ENCODE results near the gene ENAH. TPM values are rescaled to one million over a fixed set of nuclear protein-coding genes. Genes with fewer than 3 reads are reported as not detected.

The ENAH gene
- total RNA-seq, 1 experiment from 2014 or later, result 100 TPM

DNA sequence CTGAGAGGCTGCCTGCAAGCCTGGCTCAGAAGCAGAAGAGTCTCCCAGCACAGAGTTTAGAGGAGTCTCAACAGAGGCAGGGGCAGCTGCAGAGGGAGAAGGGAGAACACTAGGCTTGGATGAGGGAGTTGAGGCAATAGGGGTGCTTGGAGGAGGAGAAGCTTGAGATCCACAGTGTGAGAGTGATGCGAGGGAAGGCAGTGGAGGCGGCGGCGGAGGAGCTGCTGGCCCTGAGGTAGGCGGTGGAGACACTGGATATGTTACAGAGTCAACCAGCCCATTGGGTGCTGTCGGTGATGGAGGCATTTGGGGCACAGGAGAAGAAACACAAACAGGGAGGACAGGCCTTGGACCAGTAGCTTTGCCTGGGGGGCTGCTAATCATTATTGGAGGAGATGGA is 135.7 kb downstream of the ENAH start:
- Histone ChIP-seq H3K4me2 (ENCODE audit: low read length) (no peak overlapping the region), H2AFZ (ENCODE audit: low read depth, low read length, poor library complexity, severe bottlenecking) (no peak overlapping the region), H3K9me2 (ENCODE audit: insufficient read depth) (no peaks in the 10 kb centered on the region), H3K36me3 (ENCODE audit: control insufficient read depth in 1 of 2, insufficient read depth in 2 of 2, low read length in 2 of 2) (peaks cover 0 to 14% of the 10 kb centered on the region in 2 experiments; a peak in 1 of 4 replicates), H3K27ac (ENCODE audit: low read depth, low read length) (no peak overlapping the region), H3K9me3 (ENCODE audit: control insufficient read depth in 1 of 2, insufficient read depth in 1 of 2, low read depth in 1 of 2, low read length in 2 of 2) (no peaks in the 10 kb centered on the region), H4K20me1 (ENCODE audit: insufficient read depth) (no peaks in the 10 kb centered on the region), H3K4me1 (ENCODE audit: control insufficient read depth in 1 of 2, insufficient read depth in 2 of 2, low read length in 2 of 2) (no peaks in the 10 kb centered on the region), H3K79me2 (ENCODE audit: insufficient read depth, low read length) (peaks cover 7% of the 10 kb centered on the region; the same call in 1 of the 2 replicates), H3K4me3 (replicated peaks in 1 of 2; ENCODE audit: low read depth in 1 of 2, low read length in 2 of 2) (no peak overlapping the region), H3K27me3 (ENCODE audit: insufficient read depth, low read length) (no peaks in the 10 kb centered on the region), H3K9ac (ENCODE audit: low read length) (no peak overlapping the region)
- ATAC-seq (no peak), DNase-seq (ENCODE audit: low read depth, low spot score) (no peak)
- BruUV-seq (replicated peaks), result no TSS peak
- CTCF ChIA-PET, result interaction anchor here (3.1 kb wide), 1 partner anchor 255 kb away, joined by 9 read pairs; no protein-coding TSS in a partner anchor
- TF ChIP-seq TCF7L2 (IDR thresholded peaks at IDR 0.05; ENCODE audit: borderline replicate concordance, extremely low read depth, insufficient read depth, insufficient read length), result no peak
- TF ChIP-seq RAD21 (IDR thresholded peaks at IDR 0.05; ENCODE audit: low read depth), result no peak
- no peak for TF ChIP-seq ZNF274 (IDR thresholded peaks at IDR 0.05; ENCODE audit: low read depth, low read length)
- TF ChIP-seq, protein P1, sequence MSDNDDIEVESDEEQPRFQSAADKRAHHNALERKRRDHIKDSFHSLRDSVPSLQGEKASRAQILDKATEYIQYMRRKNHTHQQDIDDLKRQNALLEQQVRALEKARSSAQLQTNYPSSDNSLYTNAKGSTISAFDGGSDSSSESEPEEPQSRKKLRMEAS (IDR thresholded peaks at IDR 0.05), result no peak
- no peak for TF ChIP-seq EZH2 (IDR thresholded peaks at IDR 0.05)
- TF ChIP-seq ZFX (IDR thresholded peaks at IDR 0.05), result no peak
- TF ChIP-seq SRF (IDR thresholded peaks at IDR 0.05; ENCODE audit: low read depth), result no peak
- no peak for TF ChIP-seq JUND (IDR thresholded peaks at IDR 0.05)
- TF ChIP-seq, protein P2, sequence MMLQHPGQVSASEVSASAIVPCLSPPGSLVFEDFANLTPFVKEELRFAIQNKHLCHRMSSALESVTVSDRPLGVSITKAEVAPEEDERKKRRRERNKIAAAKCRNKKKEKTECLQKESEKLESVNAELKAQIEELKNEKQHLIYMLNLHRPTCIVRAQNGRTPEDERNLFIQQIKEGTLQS (IDR thresholded peaks at IDR 0.05), result no peak
- TF ChIP-seq, protein P3, sequence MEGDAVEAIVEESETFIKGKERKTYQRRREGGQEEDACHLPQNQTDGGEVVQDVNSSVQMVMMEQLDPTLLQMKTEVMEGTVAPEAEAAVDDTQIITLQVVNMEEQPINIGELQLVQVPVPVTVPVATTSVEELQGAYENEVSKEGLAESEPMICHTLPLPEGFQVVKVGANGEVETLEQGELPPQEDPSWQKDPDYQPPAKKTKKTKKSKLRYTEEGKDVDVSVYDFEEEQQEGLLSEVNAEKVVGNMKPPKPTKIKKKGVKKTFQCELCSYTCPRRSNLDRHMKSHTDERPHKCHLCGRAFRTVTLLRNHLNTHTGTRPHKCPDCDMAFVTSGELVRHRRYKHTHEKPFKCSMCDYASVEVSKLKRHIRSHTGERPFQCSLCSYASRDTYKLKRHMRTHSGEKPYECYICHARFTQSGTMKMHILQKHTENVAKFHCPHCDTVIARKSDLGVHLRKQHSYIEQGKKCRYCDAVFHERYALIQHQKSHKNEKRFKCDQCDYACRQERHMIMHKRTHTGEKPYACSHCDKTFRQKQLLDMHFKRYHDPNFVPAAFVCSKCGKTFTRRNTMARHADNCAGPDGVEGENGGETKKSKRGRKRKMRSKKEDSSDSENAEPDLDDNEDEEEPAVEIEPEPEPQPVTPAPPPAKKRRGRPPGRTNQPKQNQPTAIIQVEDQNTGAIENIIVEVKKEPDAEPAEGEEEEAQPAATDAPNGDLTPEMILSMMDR (IDR thresholded peaks at IDR 0.05 in 2 of 3, conservative IDR thresholded peaks at IDR 0.05 in 1 of 3; ENCODE audit: borderline replicate concordance in 1 of 3, insufficient read depth in 1 of 3, low read depth in 2 of 3, low read length in 2 of 3), result no peak
- no peak for TF ChIP-seq YY1 (IDR thresholded peaks at IDR 0.05; ENCODE audit: extremely low read depth, insufficient replicate concordance, low read depth, low read length)
- no peak for TF ChIP-seq POLR2AphosphoS5 (IDR thresholded peaks at IDR 0.05; ENCODE audit: low read depth, low read length)
- POLR2A ChIA-PET, result no interaction called here
- intact Hi-C loops (cut with micrococcal nuclease), result no loop called here
- RAD21 ChIA-PET (ENCODE audit: low non-redundant PET in 1 of 2, low total read pairs in 2 of 2, uncharacterized antibody in 2 of 2, unreplicated experiment in 2 of 2), result no interaction called here
